HG03060 (cell line): ENCODE results near the gene TENT5A.
A peak's percentile ranks its signal among the peaks of the same experiment; 100 is the strongest.

Source experiments
- ATAC-seq: cut with Tn5 transposase; IDR thresholded peaks from one replicate; pipeline ENCODE4 v1.9.1; 2021; ENCODE audit warnings: low read depth, moderate number of reproducible peaks; ENCODE audit not compliant: unreplicated experiment

TENT5A gene

GRCh38 chr6:81772741-81773140 is 20.3 kb upstream of the TENT5A start:
- peak; percentile 100 for ATAC-seq

- no peak for ATAC-seq
Measured at GRCh38 chr6:81771097-81771496, 18.6 kb upstream of the TENT5A start.

GRCh38 chr6:81770381-81770780 is 17.9 kb upstream of the TENT5A start:
- ATAC-seq, result no peak

- ATAC-seq, result no peak
Measured at GRCh38 chr6:81769824-81770223, 17.3 kb upstream of the TENT5A start.

GRCh38 chr6:81768150-81768942 is 15.9 kb upstream of the TENT5A start:
- ATAC-seq, result no peak

GRCh38 chr6:81767163-81767891 is 14.8 kb upstream of the TENT5A start:
- no peak for ATAC-seq

- peak; percentile 79 for ATAC-seq
Measured at GRCh38 chr6:81766482-81767069, 14.1 kb upstream of the TENT5A start.

GRCh38 chr6:81764531-81764930 is 12.1 kb upstream of the TENT5A start:
- no peak for ATAC-seq

- no peak for ATAC-seq
Measured at GRCh38 chr6:81763968-81764367, 11.5 kb upstream of the TENT5A start.

GRCh38 chr6:81763051-81763450 is 10.6 kb upstream of the TENT5A start:
- ATAC-seq, result no peak

GRCh38 chr6:81762606-81763005 is 10.1 kb upstream of the TENT5A start:
- ATAC-seq, result no peak

- no peak for ATAC-seq
Measured at GRCh38 chr6:81762132-81762531, 9.7 kb upstream of the TENT5A start.

- no peak for ATAC-seq
Measured at GRCh38 chr6:81761197-81761596, 8.7 kb upstream of the TENT5A start.

GRCh38 chr6:81759782-81760181 is 7.3 kb upstream of the TENT5A start:
- ATAC-seq, result no peak

GRCh38 chr6:81758221-81758620 is 5.7 kb upstream of the TENT5A start:
- ATAC-seq, result no peak

GRCh38 chr6:81756690-81757089 is 4.2 kb upstream of the TENT5A start:
- no peak for ATAC-seq

GRCh38 chr6:81755551-81755950 is 3.1 kb upstream of the TENT5A start:
- ATAC-seq, result no peak

GRCh38 chr6:81754906-81755305 is 2.4 kb upstream of the TENT5A start:
- no peak for ATAC-seq

- ATAC-seq, result peak; percentile 41
Measured at GRCh38 chr6:81753711-81754577, 1.5 kb upstream of the TENT5A start.

- peak; percentile 28 for ATAC-seq
Measured at GRCh38 chr6:81752921-81753710, 635 bp upstream of the TENT5A start.
